ENCODE results near the gene UTP20.

The UTP20 gene

DNA sequence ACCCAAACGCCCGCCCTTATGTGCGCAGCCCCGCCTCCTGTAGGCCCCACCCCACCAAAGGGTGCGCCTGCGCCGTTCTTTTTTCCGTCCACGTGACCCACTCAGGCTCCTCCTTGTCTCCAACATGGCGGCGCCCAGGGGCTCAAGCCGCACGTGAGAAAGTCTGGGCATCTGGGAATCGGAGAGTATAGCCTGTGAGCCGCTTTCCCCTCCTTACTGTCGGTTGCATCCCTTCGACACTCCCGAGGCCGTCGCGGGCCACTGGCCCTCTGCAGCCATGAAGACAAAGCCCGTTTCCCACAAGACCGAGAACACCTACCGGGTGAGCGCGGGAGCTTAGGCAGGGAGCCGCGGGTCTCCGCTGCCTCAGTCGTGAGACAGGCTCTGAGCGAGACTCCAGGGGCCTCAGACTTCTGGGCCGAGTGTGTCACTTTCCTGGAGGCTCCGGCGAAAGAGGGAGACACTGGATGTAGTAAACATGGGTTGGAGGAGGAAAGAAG, at the start of gene UTP20:
TSS of gene UTP20 (plus strand) at position 100 of the 500 bp plus-strand sequence. CDS start at position 278, 178 bp downstream.
- peak within 1 kb of the TSS; percentile 86 for H3K27ac ChIP-seq (ENCODE audit: low read length)
- no peaks in the 10 kb centered on the region for H3K27me3 ChIP-seq (ENCODE audit: control insufficient read depth, insufficient read depth, low read length)
- H3K4me3 ChIP-seq (ENCODE audit: low read length) = peak within 1 kb of the TSS; percentile 100

DNA sequence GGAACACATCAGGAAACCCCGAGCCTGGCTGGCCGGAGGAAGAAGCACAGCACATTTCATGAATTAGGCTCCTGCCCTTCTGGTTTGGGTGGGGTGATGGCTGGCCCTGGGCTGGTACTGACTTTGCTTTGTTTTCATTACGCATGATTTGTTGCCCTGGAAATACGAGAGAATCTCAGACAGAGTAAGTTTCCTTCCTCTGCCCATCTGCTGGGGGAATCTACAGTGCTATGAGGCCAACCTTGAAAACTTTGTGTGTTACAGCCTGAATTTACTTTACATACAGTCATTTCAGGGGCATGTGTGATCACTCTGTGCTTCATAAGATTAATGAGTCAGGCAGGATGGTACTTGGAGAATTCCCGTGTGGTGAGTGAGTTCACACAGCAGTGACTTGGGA, 49.4 kb upstream of the UTP20 start:
- no peak overlapping the region for H3K9ac ChIP-seq (ENCODE audit: low read length)
- H3K4me3 ChIP-seq (ENCODE audit: low read length) = no peak overlapping the region
- H3K4me1 ChIP-seq (ENCODE audit: control insufficient read depth, low read depth, low read length) = no peaks in the 10 kb centered on the region
- H3K27me3 ChIP-seq (ENCODE audit: control insufficient read depth, insufficient read depth, low read length) = no peaks in the 10 kb centered on the region
- H3K27ac ChIP-seq (ENCODE audit: low read length) = no peak overlapping the region
- H3K36me3 ChIP-seq (ENCODE audit: control insufficient read depth, low read depth, low read length) = no peaks in the 10 kb centered on the region
- no peaks in the 10 kb centered on the region for H3K9me3 ChIP-seq (ENCODE audit: control insufficient read depth, low read depth, low read length)

More for the DNA sequence above, at the start of gene UTP20:
- Histone ChIP-seq H3K9me3 (ENCODE audit: control insufficient read depth, low read depth, low read length) (no peaks in the 10 kb centered on the region), H3K4me1 (ENCODE audit: control insufficient read depth, low read depth, low read length) (no peaks in the 10 kb centered on the region), H3K36me3 (ENCODE audit: control insufficient read depth, low read depth, low read length) (peaks cover 23% of the 10 kb centered on the region), H3K9ac (ENCODE audit: low read length) (peak within 1 kb of the TSS; percentile 97)

DNA sequence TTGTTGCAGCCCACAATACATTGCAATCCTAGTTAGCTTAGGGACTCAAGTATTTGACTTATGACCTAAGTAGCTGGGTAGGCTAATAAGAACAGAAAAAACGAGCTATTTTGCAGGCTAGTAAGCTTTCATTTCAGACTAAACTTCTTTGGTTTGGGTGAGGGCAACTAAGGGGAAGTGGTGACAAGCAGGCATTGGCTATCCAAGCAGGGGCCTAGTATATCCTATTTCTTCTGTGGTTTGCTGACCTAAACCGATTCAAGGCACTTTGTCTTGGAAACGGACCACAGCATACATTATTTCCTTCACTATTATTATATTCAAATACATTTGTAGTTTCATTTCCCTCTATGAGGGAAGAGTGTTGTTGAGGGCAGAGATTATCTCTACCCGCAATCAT, 48.3 kb upstream of the UTP20 start:
- H3K36me3 ChIP-seq (ENCODE audit: control insufficient read depth, low read depth, low read length) = no peaks in the 10 kb centered on the region
- H3K27me3 ChIP-seq (ENCODE audit: control insufficient read depth, insufficient read depth, low read length) = no peaks in the 10 kb centered on the region
- no peak overlapping the region for H3K27ac ChIP-seq (ENCODE audit: low read length)
- no peaks in the 10 kb centered on the region for H3K9me3 ChIP-seq (ENCODE audit: control insufficient read depth, low read depth, low read length)
- H3K4me1 ChIP-seq (ENCODE audit: control insufficient read depth, low read depth, low read length) = no peaks in the 10 kb centered on the region
- no peak overlapping the region for H3K4me3 ChIP-seq (ENCODE audit: low read length)
- no peak overlapping the region for H3K9ac ChIP-seq (ENCODE audit: low read length)

DNA sequence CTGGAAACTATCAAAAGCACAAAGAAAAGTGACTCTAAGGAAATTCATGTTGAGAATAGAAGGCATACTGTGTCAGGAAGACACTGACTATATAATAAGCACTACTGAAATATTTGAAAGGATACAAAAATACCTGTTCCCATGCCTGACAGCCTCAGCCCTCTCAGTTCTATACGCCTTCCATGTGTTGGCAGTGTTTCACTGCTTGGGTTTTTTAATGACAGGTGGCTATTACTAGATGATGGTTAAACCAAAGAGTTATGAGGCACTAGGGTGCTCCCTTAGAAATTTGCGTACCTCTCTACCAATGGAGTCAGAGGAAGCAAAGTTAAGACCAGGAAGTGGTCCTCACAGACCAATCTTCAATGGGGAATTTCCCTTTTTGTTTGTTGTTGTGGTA, 44.2 kb upstream of the UTP20 start:
- no peak overlapping the region for H3K4me3 ChIP-seq (ENCODE audit: low read length)
- no peaks in the 10 kb centered on the region for H3K9me3 ChIP-seq (ENCODE audit: control insufficient read depth, low read depth, low read length)
- H3K36me3 ChIP-seq (ENCODE audit: control insufficient read depth, low read depth, low read length) = no peaks in the 10 kb centered on the region
- no peak overlapping the region for H3K27ac ChIP-seq (ENCODE audit: low read length)
- no peaks in the 10 kb centered on the region for H3K4me1 ChIP-seq (ENCODE audit: control insufficient read depth, low read depth, low read length)
- no peaks in the 10 kb centered on the region for H3K27me3 ChIP-seq (ENCODE audit: control insufficient read depth, insufficient read depth, low read length)
- H3K9ac ChIP-seq (ENCODE audit: low read length) = no peak overlapping the region

DNA sequence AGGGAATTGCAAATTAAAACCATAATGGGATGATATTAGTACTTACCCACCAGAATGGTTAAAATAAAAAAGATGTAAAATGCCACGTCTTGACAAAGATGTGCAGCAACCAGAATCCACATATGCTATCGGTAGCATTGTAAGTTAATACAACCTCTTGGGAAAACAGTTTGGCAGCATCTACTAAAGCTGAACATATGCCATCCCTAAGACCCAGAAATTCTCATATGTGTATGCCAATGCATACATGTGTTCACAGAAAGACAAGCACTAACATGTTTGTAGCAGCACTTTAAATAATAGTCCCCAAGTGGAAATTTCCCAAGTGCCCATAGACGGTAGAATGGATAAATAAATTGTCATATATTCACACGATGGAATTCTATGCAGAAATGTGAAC, 41.6 kb upstream of the UTP20 start:
- no peaks in the 10 kb centered on the region for H3K27me3 ChIP-seq (ENCODE audit: control insufficient read depth, insufficient read depth, low read length)
- H3K36me3 ChIP-seq (ENCODE audit: control insufficient read depth, low read depth, low read length) = no peaks in the 10 kb centered on the region
- H3K27ac ChIP-seq (ENCODE audit: low read length) = no peak overlapping the region
- no peak overlapping the region for H3K4me3 ChIP-seq (ENCODE audit: low read length)
- H3K9ac ChIP-seq (ENCODE audit: low read length) = no peak overlapping the region
- H3K9me3 ChIP-seq (ENCODE audit: control insufficient read depth, low read depth, low read length) = no peaks in the 10 kb centered on the region
- H3K4me1 ChIP-seq (ENCODE audit: control insufficient read depth, low read depth, low read length) = no peaks in the 10 kb centered on the region

DNA sequence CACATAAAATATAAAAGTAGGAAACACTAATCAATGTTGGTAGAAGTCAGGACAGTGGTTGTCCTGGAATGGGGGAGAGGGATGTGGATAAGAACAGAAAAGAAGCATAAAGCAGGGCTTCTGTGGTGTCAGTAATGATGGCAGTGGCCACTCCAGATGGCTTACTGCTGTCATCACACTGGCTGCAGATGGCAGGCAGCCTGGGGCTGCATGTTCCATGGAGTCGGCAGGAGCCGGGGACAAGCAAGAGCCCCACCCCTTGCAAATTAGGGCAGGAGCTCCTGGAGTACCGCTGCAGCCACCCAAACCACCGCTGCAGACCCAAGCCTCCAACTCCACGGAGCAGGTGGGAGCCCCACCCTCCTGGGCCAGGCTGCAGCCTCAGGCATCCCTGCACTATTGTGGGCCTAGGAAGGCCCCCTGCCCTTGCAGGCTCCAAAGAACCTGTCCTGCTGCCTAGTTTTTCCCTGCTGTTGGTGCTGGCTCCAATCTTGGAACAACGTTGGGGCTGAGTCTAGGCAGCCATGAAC, 41.0 kb upstream of the UTP20 start:
- no peak overlapping the region for H3K4me3 ChIP-seq (ENCODE audit: low read length)
- no peak overlapping the region for H3K9ac ChIP-seq (ENCODE audit: low read length)
- no peak overlapping the region for H3K27ac ChIP-seq (ENCODE audit: low read length)
- H3K27me3 ChIP-seq (ENCODE audit: control insufficient read depth, insufficient read depth, low read length) = no peaks in the 10 kb centered on the region
- no peaks in the 10 kb centered on the region for H3K4me1 ChIP-seq (ENCODE audit: control insufficient read depth, low read depth, low read length)
- H3K36me3 ChIP-seq (ENCODE audit: control insufficient read depth, low read depth, low read length) = no peaks in the 10 kb centered on the region
- H3K9me3 ChIP-seq (ENCODE audit: control insufficient read depth, low read depth, low read length) = no peaks in the 10 kb centered on the region

DNA sequence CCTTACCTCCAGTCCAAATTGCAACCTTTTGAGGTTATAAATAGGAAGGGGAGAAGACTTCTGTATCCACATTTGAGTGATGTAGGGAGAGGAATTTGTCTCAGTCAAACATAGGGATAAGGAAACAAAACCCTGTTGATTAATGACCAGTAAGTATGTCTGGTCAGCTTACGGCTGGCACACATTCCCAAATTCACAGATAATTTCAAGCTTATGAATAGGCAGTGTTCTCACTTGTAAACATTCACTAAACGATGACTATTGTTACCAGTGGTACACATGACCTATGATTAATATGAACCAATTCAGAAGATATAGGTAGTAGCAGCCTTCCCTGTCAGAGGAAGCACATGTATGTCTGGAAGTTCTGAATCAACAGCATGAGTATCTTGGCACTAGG, 36.8 kb upstream of the UTP20 start:
- no peaks in the 10 kb centered on the region for H3K27me3 ChIP-seq (ENCODE audit: control insufficient read depth, insufficient read depth, low read length)
- no peaks in the 10 kb centered on the region for H3K9me3 ChIP-seq (ENCODE audit: control insufficient read depth, low read depth, low read length)
- H3K4me1 ChIP-seq (ENCODE audit: control insufficient read depth, low read depth, low read length) = no peaks in the 10 kb centered on the region
- no peak overlapping the region for H3K4me3 ChIP-seq (ENCODE audit: low read length)
- H3K9ac ChIP-seq (ENCODE audit: low read length) = no peak overlapping the region
- H3K27ac ChIP-seq (ENCODE audit: low read length) = no peak overlapping the region
- no peaks in the 10 kb centered on the region for H3K36me3 ChIP-seq (ENCODE audit: control insufficient read depth, low read depth, low read length)

DNA sequence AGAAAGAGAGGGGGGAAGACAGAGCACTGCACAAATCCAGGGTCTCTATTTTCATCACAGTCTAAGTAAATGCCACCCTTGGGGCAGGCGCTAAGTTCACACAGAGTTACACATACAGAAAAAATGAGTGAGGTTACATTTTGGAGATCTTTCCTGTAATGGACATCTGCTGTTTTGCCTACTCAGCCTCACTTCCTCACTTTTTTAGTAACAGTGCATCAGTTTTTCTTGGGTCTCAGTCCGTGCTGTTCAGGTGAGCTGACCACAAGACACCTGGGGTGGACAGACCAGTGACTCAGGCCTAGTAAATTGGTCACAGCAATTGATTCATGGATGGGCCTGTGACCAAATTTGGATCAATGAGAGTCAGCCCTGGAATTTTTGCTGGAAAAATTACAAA, 36.3 kb upstream of the UTP20 start:
- Histone ChIP-seq H3K27ac (ENCODE audit: low read length) (no peak overlapping the region), H3K9ac (ENCODE audit: low read length) (no peak overlapping the region), H3K4me1 (ENCODE audit: control insufficient read depth, low read depth, low read length) (no peaks in the 10 kb centered on the region), H3K9me3 (ENCODE audit: control insufficient read depth, low read depth, low read length) (no peaks in the 10 kb centered on the region), H3K4me3 (ENCODE audit: low read length) (no peak overlapping the region), H3K36me3 (ENCODE audit: control insufficient read depth, low read depth, low read length) (no peaks in the 10 kb centered on the region), H3K27me3 (ENCODE audit: control insufficient read depth, insufficient read depth, low read length) (no peaks in the 10 kb centered on the region)

DNA sequence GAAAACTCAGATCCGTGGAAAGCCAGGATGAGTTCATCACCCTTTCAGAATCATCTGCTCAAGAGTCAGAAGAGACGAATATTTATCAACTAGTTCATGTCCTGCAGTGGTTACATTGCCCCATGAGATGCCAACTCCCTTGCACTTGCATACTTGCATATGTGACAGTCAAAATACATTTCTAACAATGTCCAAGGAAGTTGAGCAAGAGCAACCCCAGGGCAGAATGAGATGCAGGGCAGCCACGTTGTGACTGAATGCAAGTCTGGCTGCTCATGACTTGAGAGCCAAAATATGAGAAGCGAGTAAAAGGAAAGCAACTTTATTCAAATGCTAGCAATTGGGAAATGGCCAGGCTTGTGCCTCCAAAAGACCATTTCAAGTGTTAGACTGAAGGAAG, 23.6 kb upstream of the UTP20 start:
- Histone ChIP-seq H3K27me3 (ENCODE audit: control insufficient read depth, insufficient read depth, low read length) (no peaks in the 10 kb centered on the region), H3K27ac (ENCODE audit: low read length) (no peak overlapping the region), H3K9me3 (ENCODE audit: control insufficient read depth, low read depth, low read length) (no peaks in the 10 kb centered on the region), H3K9ac (ENCODE audit: low read length) (no peak overlapping the region), H3K4me3 (ENCODE audit: low read length) (no peak overlapping the region), H3K36me3 (ENCODE audit: control insufficient read depth, low read depth, low read length) (no peaks in the 10 kb centered on the region), H3K4me1 (ENCODE audit: control insufficient read depth, low read depth, low read length) (peaks cover 6% of the 10 kb centered on the region)

DNA sequence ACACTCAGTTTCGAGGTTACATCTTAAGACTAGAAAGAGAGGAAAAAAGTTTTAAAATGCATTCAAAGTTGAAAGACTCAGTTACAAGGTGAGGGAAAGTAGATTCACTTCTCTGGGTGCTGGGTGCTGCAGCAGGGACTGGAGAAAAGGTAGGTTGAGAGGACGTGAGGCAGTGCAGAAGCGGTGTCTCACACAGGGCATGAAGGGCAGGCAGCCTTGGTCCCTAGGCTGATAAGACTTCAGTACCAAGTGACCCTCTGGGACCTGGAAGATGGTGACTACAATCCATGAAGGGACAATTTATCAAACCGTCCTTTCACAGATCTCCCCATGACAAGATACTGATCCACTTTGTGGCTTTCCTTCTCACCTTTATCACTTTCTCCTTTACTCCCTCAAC, 22.5 kb upstream of the UTP20 start:
- Histone ChIP-seq H3K9ac (ENCODE audit: low read length) (no peak overlapping the region), H3K9me3 (ENCODE audit: control insufficient read depth, low read depth, low read length) (no peaks in the 10 kb centered on the region), H3K27me3 (ENCODE audit: control insufficient read depth, insufficient read depth, low read length) (no peaks in the 10 kb centered on the region), H3K4me1 (ENCODE audit: control insufficient read depth, low read depth, low read length) (peaks cover 6% of the 10 kb centered on the region), H3K36me3 (ENCODE audit: control insufficient read depth, low read depth, low read length) (no peaks in the 10 kb centered on the region), H3K27ac (ENCODE audit: low read length) (no peak overlapping the region), H3K4me3 (ENCODE audit: low read length) (no peak overlapping the region)

DNA sequence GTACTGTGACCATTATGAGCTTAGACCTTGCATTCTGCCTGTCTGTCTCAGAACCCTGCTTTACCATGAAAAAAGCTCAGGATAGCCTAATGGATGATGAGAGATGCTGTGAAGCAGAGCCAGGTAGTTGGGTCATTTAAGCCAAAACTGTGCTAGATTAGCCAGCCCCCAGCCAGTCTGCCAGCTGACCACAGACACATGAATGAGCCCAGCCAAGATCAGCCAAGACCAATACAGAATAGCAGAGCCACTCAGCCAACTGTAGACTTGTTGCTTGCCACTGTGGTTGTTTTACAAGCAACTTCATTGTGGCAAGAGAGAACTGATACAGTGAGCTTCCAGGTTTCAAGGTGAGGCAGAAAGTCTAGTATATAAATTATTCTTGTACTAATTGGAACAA, 12.8 kb upstream of the UTP20 start:
- Histone ChIP-seq H3K4me1 (ENCODE audit: control insufficient read depth, low read depth, low read length) (no peaks in the 10 kb centered on the region), H3K9me3 (ENCODE audit: control insufficient read depth, low read depth, low read length) (no peaks in the 10 kb centered on the region), H3K4me3 (ENCODE audit: low read length) (no peak overlapping the region), H3K36me3 (ENCODE audit: control insufficient read depth, low read depth, low read length) (no peaks in the 10 kb centered on the region), H3K27me3 (ENCODE audit: control insufficient read depth, insufficient read depth, low read length) (no peaks in the 10 kb centered on the region), H3K9ac (ENCODE audit: low read length) (no peak overlapping the region), H3K27ac (ENCODE audit: low read length) (no peak overlapping the region)

DNA sequence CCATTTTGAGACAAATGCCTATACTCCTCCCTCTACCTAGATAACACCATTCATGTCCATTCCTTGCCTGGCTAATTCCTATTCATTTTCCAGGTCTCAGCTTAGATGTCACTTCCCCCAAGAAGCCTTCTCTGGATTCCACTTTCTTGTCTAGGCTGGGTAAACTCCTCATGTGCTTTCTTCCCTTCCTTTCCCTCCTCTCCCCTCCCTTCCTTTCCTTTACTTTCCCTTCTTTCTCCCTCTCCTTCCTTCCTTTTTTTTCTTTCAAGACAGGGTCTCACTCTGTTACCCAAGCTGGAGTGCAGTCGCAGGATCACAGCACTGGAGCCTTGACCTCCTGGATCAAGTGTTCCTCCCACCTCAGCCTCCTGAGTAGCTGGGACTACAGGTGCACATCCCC, 3.5 kb upstream of the UTP20 start:
- Histone ChIP-seq H3K9me3 (ENCODE audit: control insufficient read depth, low read depth, low read length) (no peaks in the 10 kb centered on the region), H3K36me3 (ENCODE audit: control insufficient read depth, low read depth, low read length) (no peaks in the 10 kb centered on the region), H3K4me3 (ENCODE audit: low read length) (no peak overlapping the region), H3K4me1 (ENCODE audit: control insufficient read depth, low read depth, low read length) (no peaks in the 10 kb centered on the region), H3K27me3 (ENCODE audit: control insufficient read depth, insufficient read depth, low read length) (no peaks in the 10 kb centered on the region), H3K27ac (ENCODE audit: low read length) (no peak overlapping the region), H3K9ac (ENCODE audit: low read length) (no peak overlapping the region)

All from iPS-18a (cell line).